SU-DHL-6 (cell line): ENCODE results near the gene RAD23B.

Experiments
- H2AFZ ChIP-seq: fragments of 200-600 bp; sonication (generic); 2 replicates; pipeline ENCODE4 v1.6.1; 2014; ENCODE audit warnings: low read depth, mild to moderate bottlenecking, moderate library complexity, mixed read lengths, antibody characterized with exemption, low read length; ENCODE audit not compliant: severe bottlenecking
- H3F3A ChIP-seq: fragments of 200-600 bp; shearing (Covaris generic); 2 replicates; pipeline ENCODE4 v1.6.0; 2016; ENCODE audit warnings: antibody characterized with exemption, mild to moderate bottlenecking; ENCODE audit not compliant: insufficient read depth
- H3K27ac ChIP-seq: fragments of 200-600 bp; sonication (generic); 2 replicates; pipeline ENCODE4 v1.5.1; 2016; ENCODE audit warnings: low read depth, mild to moderate bottlenecking, low read length, moderate library complexity, mixed read lengths
- H3K27me3 ChIP-seq: fragments of 200-600 bp; sonication (generic), shearing (Covaris generic); 2 replicates; pipeline ENCODE4 v1.6.0; 2014; ENCODE audit warnings: mild to moderate bottlenecking, low read length
- H3K36me3 ChIP-seq: fragments of 200-600 bp; sonication (generic); 2 replicates; pipeline ENCODE4 v1.6.1; 2014; ENCODE audit warnings: mild to moderate bottlenecking, low read length, mixed read lengths
- H3K4me2 ChIP-seq: fragments of 300-600, 200-600 bp; shearing (Covaris generic), sonication (generic); 2 replicates; pipeline ENCODE4 v1.6.0; 2014; ENCODE audit warnings: low read length, low read depth, mild to moderate bottlenecking; ENCODE audit not compliant: poor library complexity, severe bottlenecking
- H3K4me3 ChIP-seq: fragments of 200-600 bp; sonication (generic); 2 replicates; pipeline ENCODE4 v1.5.1; 2014; ENCODE audit warnings: antibody characterized with exemption, low read length, mild to moderate bottlenecking, mixed read lengths; ENCODE audit not compliant: insufficient read depth, poor library complexity, severe bottlenecking
- H3K79me2 ChIP-seq: fragments of 200-600 bp; sonication (generic); 2 replicates; pipeline ENCODE4 v1.6.1; 2014; ENCODE audit warnings: mild to moderate bottlenecking, low read length, moderate library complexity; ENCODE audit not compliant: insufficient read depth
- H3K9ac ChIP-seq: fragments of 200-600 bp; sonication (generic); 2 replicates; pipeline ENCODE4 v1.7.0; 2014; ENCODE audit warnings: mild to moderate bottlenecking, low read length
- H3K9me2 ChIP-seq: fragments of 200-600 bp; sonication (generic); replicated peaks from 2 replicates; pipeline ENCODE4 v1.6.1; 2014; ENCODE audit warnings: low read length; ENCODE audit not compliant: insufficient read depth
- H3K9me3 ChIP-seq: fragments of 200-600 bp; sonication (generic); 2 replicates; pipeline ENCODE4 v1.6.1; 2014; ENCODE audit warnings: low read length, mixed read lengths; ENCODE audit not compliant: insufficient read depth
- H4K20me1 ChIP-seq: fragments of 200-600 bp; sonication (generic); 2 replicates; pipeline ENCODE4 v1.6.1; 2014; ENCODE audit warnings: low read depth, mild to moderate bottlenecking, antibody characterized with exemption, low read length, moderate library complexity, mixed read lengths
- EZH2phosphoT487 ChIP-seq: fragments of 200-600 bp; sonication (generic), shearing (Covaris generic); conservative IDR thresholded peaks from 2 replicates; pipeline ENCODE4 v1.6.1; 2018; ENCODE audit warnings: mild to moderate bottlenecking, antibody characterized with exemption, low read length, moderate library complexity, mixed read lengths
- TF ChIP-seq, protein P1 (sequence below): fragments of 200-600 bp; sonication (generic); IDR thresholded peaks from one replicate; pipeline ENCODE4 v1.5.1; 2017; ENCODE audit warnings: antibody characterized with exemption, mild to moderate bottlenecking, low read length, moderate library complexity; ENCODE audit not compliant: insufficient read depth, poor library complexity, severe bottlenecking

Gene RAD23B

DNA sequence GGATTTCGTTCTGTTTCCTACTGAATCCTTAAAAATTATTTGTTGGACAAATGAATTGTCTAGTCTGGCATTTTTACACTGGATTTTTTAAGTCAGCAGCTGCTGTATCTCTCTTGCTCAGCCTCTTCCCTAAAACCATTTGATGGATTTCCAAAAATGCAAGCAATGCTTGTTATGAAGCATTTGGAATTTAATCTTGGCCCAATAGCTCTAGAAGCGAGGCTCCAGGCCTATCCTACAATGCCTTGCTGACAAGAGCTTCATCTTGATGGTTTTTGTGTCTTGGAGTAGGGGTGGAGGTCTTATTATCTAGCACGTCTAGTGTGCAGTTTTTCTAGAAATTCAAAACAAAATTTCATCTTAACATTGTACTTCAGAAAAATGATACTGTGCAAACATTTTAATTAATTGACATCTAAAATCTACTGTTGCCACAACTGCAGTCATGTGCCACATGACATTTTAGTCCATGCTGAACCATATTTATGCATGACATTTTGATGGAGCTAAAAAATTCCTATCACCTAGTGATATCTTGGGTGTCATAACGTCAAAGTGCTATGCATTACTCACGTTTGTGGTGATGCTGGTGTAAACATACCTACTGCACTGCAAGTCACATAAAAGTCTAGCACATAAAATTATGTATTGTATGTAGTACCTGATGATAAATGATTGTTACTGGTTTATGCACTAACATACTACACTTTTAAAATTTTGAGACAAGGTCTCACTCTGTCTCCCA is 5.9 kb upstream of the RAD23B start:
- no peaks in the 10 kb centered on the region for H3F3A ChIP-seq
- no peak overlapping the region for H3K4me3 ChIP-seq
- H3K27me3 ChIP-seq = no peaks in the 10 kb centered on the region
- no peaks in the 10 kb centered on the region for H3K9me3 ChIP-seq
- H2AFZ ChIP-seq = no peak overlapping the region
- H3K36me3 ChIP-seq = no peaks in the 10 kb centered on the region
- H3K9me2 ChIP-seq = no peaks in the 10 kb centered on the region
- TF ChIP-seq EZH2phosphoT487 = no peak
- TF ChIP-seq, protein P1, sequence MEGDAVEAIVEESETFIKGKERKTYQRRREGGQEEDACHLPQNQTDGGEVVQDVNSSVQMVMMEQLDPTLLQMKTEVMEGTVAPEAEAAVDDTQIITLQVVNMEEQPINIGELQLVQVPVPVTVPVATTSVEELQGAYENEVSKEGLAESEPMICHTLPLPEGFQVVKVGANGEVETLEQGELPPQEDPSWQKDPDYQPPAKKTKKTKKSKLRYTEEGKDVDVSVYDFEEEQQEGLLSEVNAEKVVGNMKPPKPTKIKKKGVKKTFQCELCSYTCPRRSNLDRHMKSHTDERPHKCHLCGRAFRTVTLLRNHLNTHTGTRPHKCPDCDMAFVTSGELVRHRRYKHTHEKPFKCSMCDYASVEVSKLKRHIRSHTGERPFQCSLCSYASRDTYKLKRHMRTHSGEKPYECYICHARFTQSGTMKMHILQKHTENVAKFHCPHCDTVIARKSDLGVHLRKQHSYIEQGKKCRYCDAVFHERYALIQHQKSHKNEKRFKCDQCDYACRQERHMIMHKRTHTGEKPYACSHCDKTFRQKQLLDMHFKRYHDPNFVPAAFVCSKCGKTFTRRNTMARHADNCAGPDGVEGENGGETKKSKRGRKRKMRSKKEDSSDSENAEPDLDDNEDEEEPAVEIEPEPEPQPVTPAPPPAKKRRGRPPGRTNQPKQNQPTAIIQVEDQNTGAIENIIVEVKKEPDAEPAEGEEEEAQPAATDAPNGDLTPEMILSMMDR = no peak
- no peak overlapping the region for H3K4me2 ChIP-seq
- H3K79me2 ChIP-seq = no peaks in the 10 kb centered on the region
- no peak overlapping the region for H3K27ac ChIP-seq
- H4K20me1 ChIP-seq = no peaks in the 10 kb centered on the region
- no peak overlapping the region for H3K9ac ChIP-seq

DNA sequence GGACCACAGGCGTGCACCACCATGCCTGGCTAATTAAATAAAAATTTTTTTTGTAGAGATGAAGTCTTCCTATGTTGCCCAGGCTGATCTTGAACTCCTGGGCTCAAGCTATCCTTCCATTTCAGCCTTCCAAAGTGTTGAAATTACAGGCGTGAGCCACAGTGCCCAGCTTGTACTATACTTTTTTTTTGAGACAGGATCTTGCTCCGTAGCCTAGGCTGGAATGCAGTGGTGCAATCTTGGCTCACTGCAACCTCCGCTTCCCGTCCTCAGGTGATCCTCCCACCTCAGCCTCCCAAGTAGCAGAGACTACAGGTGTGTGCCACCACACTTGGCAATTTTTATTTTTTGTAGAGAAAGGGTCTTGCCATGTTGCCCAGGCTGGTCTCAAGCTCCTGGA is 5.3 kb upstream of the RAD23B start:
- Histone ChIP-seq H3K79me2 (no peaks in the 10 kb centered on the region), H3K9ac (no peak overlapping the region), H3K9me2 (no peaks in the 10 kb centered on the region), H3F3A (no peaks in the 10 kb centered on the region), H3K4me3 (no peak overlapping the region), H4K20me1 (no peaks in the 10 kb centered on the region), H3K36me3 (no peaks in the 10 kb centered on the region), H2AFZ (no peak overlapping the region), H3K9me3 (no peaks in the 10 kb centered on the region), H3K27ac (no peak overlapping the region), H3K27me3 (no peaks in the 10 kb centered on the region), H3K4me2 (no peak overlapping the region)
- no peak for TF ChIP-seq EZH2phosphoT487
- TF ChIP-seq, protein P1 = no peak

DNA sequence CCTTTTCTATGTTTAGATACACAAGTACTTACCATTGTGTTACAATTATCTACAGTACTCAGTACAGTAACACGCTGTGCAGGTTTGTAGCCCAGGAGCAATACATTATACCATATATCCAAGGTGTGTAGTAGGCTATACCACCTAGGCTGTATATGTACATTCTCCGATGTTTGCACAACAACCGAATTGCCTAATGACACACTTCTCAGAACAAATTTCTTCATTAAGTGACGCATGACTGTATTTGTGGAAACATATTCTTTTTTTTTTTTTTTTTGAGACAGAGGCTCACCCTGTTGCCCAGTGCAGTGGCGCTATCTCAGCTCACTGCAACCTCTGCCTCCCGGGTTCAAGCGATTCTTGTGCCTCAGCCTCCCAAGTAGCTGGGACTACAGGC is 4.0 kb upstream of the RAD23B start:
- TF ChIP-seq, protein P1 = no peak
- no peak for TF ChIP-seq EZH2phosphoT487
- Histone ChIP-seq H3K36me3 (no peaks in the 10 kb centered on the region), H3K4me2 (no peak overlapping the region), H3K79me2 (peaks cover 9% of the 10 kb centered on the region), H2AFZ (no peak overlapping the region), H3K27me3 (no peaks in the 10 kb centered on the region), H3K9me2 (no peaks in the 10 kb centered on the region), H3F3A (peaks cover 2% of the 10 kb centered on the region), H3K4me3 (no peak overlapping the region), H3K27ac (no peak overlapping the region), H4K20me1 (no peaks in the 10 kb centered on the region), H3K9me3 (no peaks in the 10 kb centered on the region), H3K9ac (no peak overlapping the region)
